PC-3 (cell line): Measurements from ENCODE around the gene CPNE7.

Experiments used
- EZH2 ChIP-seq: fragments of 300-600 bp; sonication (generic); IDR thresholded peaks from one replicate; pipeline ENCODE4 v1.6.1; 2017; ENCODE audit warnings: antibody characterized with exemption, mild to moderate bottlenecking, low read length; ENCODE audit not compliant: unreplicated experiment
- TF ChIP-seq, protein P1 (sequence below): fragments of 300-600 bp; sonication (generic); conservative IDR thresholded peaks from 2 replicates; pipeline ENCODE4 v1.5.1; 2017; ENCODE audit warnings: antibody characterized with exemption, low read depth, mild to moderate bottlenecking, low read length

DNA sequence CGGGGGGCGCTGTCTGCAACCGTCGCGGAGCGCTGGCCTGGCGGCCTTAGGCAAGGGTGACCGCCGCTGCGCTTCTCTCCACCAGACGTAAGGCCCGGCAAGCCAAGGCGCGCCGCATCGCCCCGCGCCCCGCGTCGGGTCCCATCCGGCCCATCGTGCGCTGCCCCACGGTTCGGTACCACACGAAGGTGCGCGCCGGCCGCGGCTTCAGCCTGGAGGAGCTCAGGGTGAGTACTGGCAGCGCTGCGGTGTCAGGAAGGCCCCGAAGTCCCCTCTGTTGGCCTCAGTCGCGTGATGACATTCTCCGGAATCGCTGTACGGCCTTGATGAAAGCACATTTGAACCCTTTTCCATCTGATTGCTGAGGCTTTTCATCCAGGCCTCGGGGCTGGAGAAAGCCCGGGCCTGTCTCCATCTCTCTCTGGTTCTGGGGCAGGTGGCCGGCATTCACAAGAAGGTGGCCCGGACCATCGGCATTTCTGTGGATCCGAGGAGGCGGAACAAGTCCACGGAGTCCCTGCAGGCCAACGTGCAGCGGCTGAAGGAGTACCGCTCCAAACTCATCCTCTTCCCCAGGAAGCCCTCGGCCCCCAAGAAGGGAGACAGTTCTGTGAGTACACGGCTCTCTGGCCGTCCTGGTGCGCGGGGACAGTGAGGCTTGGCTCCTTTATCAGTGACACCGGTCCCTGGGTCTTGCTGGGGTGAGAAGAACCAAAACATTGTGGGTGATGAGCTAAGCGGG is 14.2 kb upstream of the CPNE7 start:
- TF ChIP-seq, protein P1, sequence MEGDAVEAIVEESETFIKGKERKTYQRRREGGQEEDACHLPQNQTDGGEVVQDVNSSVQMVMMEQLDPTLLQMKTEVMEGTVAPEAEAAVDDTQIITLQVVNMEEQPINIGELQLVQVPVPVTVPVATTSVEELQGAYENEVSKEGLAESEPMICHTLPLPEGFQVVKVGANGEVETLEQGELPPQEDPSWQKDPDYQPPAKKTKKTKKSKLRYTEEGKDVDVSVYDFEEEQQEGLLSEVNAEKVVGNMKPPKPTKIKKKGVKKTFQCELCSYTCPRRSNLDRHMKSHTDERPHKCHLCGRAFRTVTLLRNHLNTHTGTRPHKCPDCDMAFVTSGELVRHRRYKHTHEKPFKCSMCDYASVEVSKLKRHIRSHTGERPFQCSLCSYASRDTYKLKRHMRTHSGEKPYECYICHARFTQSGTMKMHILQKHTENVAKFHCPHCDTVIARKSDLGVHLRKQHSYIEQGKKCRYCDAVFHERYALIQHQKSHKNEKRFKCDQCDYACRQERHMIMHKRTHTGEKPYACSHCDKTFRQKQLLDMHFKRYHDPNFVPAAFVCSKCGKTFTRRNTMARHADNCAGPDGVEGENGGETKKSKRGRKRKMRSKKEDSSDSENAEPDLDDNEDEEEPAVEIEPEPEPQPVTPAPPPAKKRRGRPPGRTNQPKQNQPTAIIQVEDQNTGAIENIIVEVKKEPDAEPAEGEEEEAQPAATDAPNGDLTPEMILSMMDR = no peak
- no peak for TF ChIP-seq EZH2
